SK-MEL-5 (cell line): Measurements from ENCODE around the gene FRMPD1. TPM values are rescaled to one million over a fixed set of nuclear protein-coding genes. Genes with fewer than 3 reads are reported as not detected.
A peak's percentile ranks its signal among the peaks of the same experiment; 100 is the strongest.

ENCODE experiments used
- DNase-seq: peaks from one replicate; pipeline ENCODE4 v3.0.0-alpha.2; 2016; ENCODE audit warnings: low read depth, low spot score
- in situ Hi-C: cut with HindIII; loops from 2 replicates; pipeline ENCODE4 v1.10.0; 2016; ENCODE audit warnings: low sequenced_read_pairs, high pct_unique_total_duplicates, low pct_unique_long_range_greater_than_20kb
- total RNA-seq: library from RNA; depleted of rRNA; stranded (reverse); fragments of >200 nt; shearing (Covaris generic); gene quantifications from 2 replicates; pipeline ENCODE4 v1.2.3, GENCODE V29; 2014

The FRMPD1 gene
- total RNA-seq, 1 experiment from 2014 or later: not detected

GRCh38 chr9:37623267-37623666, 27.5 kb upstream of the FRMPD1 start:
- in situ Hi-C loops: no loop called here
- DNase-seq: no peak

GRCh38 chr9:37624073-37624472, 26.7 kb upstream of the FRMPD1 start:
- DNase-seq: no peak
- in situ Hi-C loops: no loop called here

GRCh38 chr9:37625036-37625757, 25.6 kb upstream of the FRMPD1 start:
- no peak for DNase-seq
- in situ Hi-C loops: no loop called here

- in situ Hi-C loops: no loop called here
- DNase-seq: no peak
Observed at GRCh38 chr9:37625758-37626147, 25.0 kb upstream of the FRMPD1 start.

GRCh38 chr9:37626708-37627292, 24.0 kb upstream of the FRMPD1 start:
- no peak for DNase-seq
- in situ Hi-C loops: no loop called here

GRCh38 chr9:37632479-37632878, 18.3 kb upstream of the FRMPD1 start:
- in situ Hi-C loops: no loop called here
- DNase-seq: no peak

- DNase-seq: no peak
- in situ Hi-C loops: no loop called here
Observed at GRCh38 chr9:37635808-37636207, 14.9 kb upstream of the FRMPD1 start.

GRCh38 chr9:37636511-37637448, 14.0 kb upstream of the FRMPD1 start:
- no peak for DNase-seq
- in situ Hi-C loops: no loop called here

- in situ Hi-C loops: no loop called here
- DNase-seq: peak; percentile 43
Observed at GRCh38 chr9:37639109-37639762, 11.5 kb upstream of the FRMPD1 start.

- in situ Hi-C loops: no loop called here
- DNase-seq: no peak
Observed at GRCh38 chr9:37639841-37640240, 10.9 kb upstream of the FRMPD1 start.

- DNase-seq: no peak
- in situ Hi-C loops: no loop called here
Observed at GRCh38 chr9:37640246-37640645, 10.5 kb upstream of the FRMPD1 start.

- peak; percentile 32 for DNase-seq
- in situ Hi-C loops: no loop called here
Observed at GRCh38 chr9:37641331-37641730, 9.4 kb upstream of the FRMPD1 start.

GRCh38 chr9:37643214-37643613, 7.5 kb upstream of the FRMPD1 start:
- in situ Hi-C loops: no loop called here
- DNase-seq: no peak

- DNase-seq: no peak
- in situ Hi-C loops: no loop called here
Observed at GRCh38 chr9:37645903-37646506, 4.7 kb upstream of the FRMPD1 start.

GRCh38 chr9:37650299-37650872, 368 bp upstream of the FRMPD1 start:
- no peak for DNase-seq
- in situ Hi-C loops: no loop called here

GRCh38 chr9:37652261-37652660, 1.5 kb downstream of the FRMPD1 start:
- no peak for DNase-seq
- in situ Hi-C loops: no loop called here

GRCh38 chr9:37653385-37653784, 2.6 kb downstream of the FRMPD1 start:
- in situ Hi-C loops: no loop called here
- no peak for DNase-seq
